Left lung (tissue), 10 donors: ENCODE data around the gene SPIB. TPM values are rescaled to one million over a fixed set of nuclear protein-coding genes. Genes with fewer than 3 reads are reported as not detected.

ENCODE experiments used
- ATAC-seq: fragments of 200-7000 bp; cut with Tn5 transposase; one replicate; pipeline ENCODE4 v1.9.1; 2020; ENCODE audit warnings: moderate library complexity
- DNase-seq, 4 donors: peaks; one replicate each; pipeline ENCODE4 v3.0.0-alpha.2; 2013 to 2020
- H3K27ac ChIP-seq, 2 donors: fragments of 200-600 bp; sonication (generic) in 1 of 2; one replicate each; pipeline versions ENCODE4 v1.5.0 to v1.8.0; 2020 to 2021
- H3K27me3 ChIP-seq, 2 donors: fragments of 200-600 bp; sonication (generic) in 1 of 2; one replicate each; pipeline versions ENCODE4 v1.5.0 to v1.8.0; 2020 to 2021
- H3K36me3 ChIP-seq, 2 donors: fragments of 200-600 bp; sonication (generic) in 1 of 2; one replicate each; pipeline versions ENCODE4 v1.5.0 to v1.8.0; 2020 to 2021
- H3K4me1 ChIP-seq, 2 donors: fragments of 200-600 bp; one replicate each; pipeline ENCODE4 v1.8.0; 2021
- H3K4me3 ChIP-seq, 2 donors: fragments of 200-600 bp; sonication (generic) in 1 of 2; one replicate each; pipeline versions ENCODE4 v1.5.0 to v1.8.0; 2020 to 2021; ENCODE audit warnings: mild to moderate bottlenecking in 1 of 2
- H3K9me3 ChIP-seq, 2 donors: fragments of 200-600 bp; sonication (generic) in 1 of 2; one replicate each; pipeline versions ENCODE4 v1.5.0 to v1.8.0; 2020 to 2021
- intact Hi-C, 2 donors: fragments of 100-400 bp; cut with DNase I; formaldehyde crosslinking; loops; one replicate each; pipeline versions ENCODE4 v1.11.2 to v1.14.2; 2022
- polyA plus RNA-seq, 6 donors: library from polyadenylated mRNA; unstranded; fragments of 120-200 nt; gene quantifications; one replicate each; pipeline ENCODE4 v1.2.1, GENCODE V29; 2013; ENCODE audit not compliant: insufficient read length in 6 of 6
- total RNA-seq, 2 donors: library from RNA; stranded (reverse); fragmentation: NEBNext Ultra II Directional; extraction: Animal tissue kit (Norgen Biotek cat#: 25700); gene quantifications; one replicate each; pipeline ENCODE4 v1.2.1, GENCODE V29; 2021
- TF ChIP-seq, protein P1 (sequence below), 2 donors: fragments of 200-600 bp; sonication (generic) in 1 of 2; IDR thresholded peaks; one replicate each; pipeline versions ENCODE4 v1.5.0 to v1.8.0; 2021; ENCODE audit warnings: antibody characterized with exemption in 2 of 2
- donor health status: DM: no; HTN: yes; CAD: no.
- donor health status: DM: no; HTN: no; CAD: no.

The SPIB gene
- total and polyA plus RNA-seq, 8 donors, result 0.28 to 0.66 (median 0.51) TPM

DNA sequence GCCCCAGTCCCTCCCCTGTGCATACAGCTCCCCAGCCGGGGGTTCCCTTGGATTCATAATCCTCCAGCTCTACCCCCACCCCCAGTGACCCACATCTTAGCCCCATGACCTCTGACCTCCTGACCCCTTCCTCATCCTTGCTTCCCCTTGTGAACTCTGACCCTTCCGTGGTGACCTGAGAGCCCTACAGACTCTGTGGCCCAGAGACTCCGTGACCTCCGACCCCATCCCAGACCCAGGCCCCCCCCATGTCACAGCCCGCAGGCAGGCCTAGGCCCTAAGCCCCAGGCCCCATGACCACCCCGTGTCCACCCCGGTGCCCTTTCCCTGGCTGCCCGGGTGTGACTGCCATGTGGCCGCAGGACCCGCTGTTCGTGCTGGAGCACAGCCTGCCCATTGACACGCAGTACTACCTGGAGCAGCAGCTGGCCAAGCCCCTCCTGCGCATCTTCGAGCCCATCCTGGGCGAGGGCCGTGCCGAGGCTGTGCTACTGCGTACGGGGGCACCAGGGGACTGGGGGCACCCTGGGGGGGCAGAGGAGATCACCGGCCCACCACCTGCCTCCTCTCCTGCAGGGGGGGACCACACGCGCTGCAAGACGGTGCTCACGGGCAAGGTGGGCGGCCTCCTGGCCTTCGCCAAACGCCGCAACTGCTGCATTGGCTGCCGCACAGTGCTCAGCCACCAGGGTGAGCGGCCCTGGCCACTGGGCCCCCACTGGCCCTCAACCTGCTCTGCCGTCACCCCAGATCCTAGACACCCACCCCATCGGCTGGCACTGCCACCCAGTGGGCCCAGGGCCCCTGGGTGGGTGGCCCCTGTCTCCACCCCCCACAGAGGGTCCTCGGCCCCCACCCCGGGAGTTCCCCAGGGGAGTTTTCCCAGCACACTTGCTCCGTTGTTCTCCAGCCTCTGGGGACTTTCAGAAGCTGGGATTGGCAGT lies 2.4 kb upstream of the SPIB start:
- intact Hi-C loops, result loop anchor here in 1 of 2 donors (10.0 kb wide), 1 partner anchor 52 kb away; the partner anchor contains the start of gene NAPSA
- peaks cover 18 to 43% of the 10 kb centered on the region in 2 donors for H3K27me3 ChIP-seq
- H3K9me3 ChIP-seq, result no peaks in the 10 kb centered on the region
- ATAC-seq (no peak), DNase-seq (no peak)
- H3K36me3 ChIP-seq, result peaks cover 0 to 11% of the 10 kb centered on the region in 2 donors
- H3K27ac ChIP-seq, result no peak overlapping the region
- no peak overlapping the region for H3K4me3 ChIP-seq
- peaks cover 0 to 32% of the 10 kb centered on the region in 2 donors for H3K4me1 ChIP-seq
- TF ChIP-seq, protein P1, sequence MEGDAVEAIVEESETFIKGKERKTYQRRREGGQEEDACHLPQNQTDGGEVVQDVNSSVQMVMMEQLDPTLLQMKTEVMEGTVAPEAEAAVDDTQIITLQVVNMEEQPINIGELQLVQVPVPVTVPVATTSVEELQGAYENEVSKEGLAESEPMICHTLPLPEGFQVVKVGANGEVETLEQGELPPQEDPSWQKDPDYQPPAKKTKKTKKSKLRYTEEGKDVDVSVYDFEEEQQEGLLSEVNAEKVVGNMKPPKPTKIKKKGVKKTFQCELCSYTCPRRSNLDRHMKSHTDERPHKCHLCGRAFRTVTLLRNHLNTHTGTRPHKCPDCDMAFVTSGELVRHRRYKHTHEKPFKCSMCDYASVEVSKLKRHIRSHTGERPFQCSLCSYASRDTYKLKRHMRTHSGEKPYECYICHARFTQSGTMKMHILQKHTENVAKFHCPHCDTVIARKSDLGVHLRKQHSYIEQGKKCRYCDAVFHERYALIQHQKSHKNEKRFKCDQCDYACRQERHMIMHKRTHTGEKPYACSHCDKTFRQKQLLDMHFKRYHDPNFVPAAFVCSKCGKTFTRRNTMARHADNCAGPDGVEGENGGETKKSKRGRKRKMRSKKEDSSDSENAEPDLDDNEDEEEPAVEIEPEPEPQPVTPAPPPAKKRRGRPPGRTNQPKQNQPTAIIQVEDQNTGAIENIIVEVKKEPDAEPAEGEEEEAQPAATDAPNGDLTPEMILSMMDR (IDR thresholded peaks at IDR 0.05), result no peak

DNA sequence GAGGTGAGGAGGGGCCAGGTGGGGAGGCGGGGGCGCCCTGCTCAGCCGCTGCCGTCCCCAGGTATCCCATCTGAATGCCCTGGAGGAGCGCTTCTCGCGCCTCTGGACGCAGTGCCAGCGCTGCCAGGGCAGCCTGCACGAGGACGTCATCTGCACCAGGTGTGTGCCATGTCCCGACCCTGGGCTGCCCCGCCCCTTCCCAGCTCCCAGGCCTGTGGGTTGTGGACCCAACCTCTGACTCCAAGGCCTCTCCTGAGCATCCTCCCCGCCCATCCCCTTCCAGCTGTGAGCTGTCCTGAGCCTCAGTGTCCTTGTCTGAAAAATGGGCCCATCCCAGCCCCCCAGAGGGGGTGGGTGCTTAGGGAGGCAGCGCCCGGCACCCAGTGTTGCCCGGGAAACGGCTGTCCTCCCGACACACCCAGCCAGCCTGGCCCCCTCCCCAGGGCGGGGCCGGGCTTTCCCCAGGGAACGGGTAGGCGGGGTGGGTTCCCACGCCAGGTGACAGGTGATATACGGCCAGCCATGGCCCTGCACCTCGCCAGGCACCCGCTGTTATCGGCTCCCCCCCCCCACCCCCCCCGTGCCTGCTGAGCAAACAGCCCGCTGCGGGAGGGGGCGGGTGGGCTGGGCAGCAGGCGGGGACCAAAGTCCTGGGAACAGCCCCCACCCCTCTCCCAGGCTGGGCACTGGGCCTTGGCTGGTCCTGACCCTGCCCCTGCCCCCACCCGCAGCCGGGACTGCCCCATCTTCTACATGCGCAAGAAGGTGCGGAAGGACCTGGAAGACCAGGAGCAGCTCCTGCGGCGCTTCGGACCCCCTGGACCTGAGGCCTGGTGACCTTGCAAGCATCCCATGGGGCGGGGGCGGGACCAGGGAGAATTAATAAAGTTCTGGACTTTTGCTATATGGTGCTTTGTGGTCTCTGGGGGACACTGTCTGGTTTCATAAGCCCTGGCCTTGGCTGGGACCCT lies 1.3 kb upstream of the SPIB start:
- Histone ChIP-seq H3K27me3 (peaks cover 18 to 54% of the 10 kb centered on the region in 2 donors), H3K4me3 (no peak overlapping the region), H3K27ac (no peak overlapping the region), H3K36me3 (peaks cover 0 to 8% of the 10 kb centered on the region in 2 donors), H3K4me1 (peaks cover 0 to 32% of the 10 kb centered on the region in 2 donors), H3K9me3 (no peaks in the 10 kb centered on the region)
- DNase-seq, result no peak
- TF ChIP-seq, protein P1 (IDR thresholded peaks at IDR 0.05), result no peak
- intact Hi-C loops, result loop anchor here in 1 of 2 donors (10.0 kb wide), 1 partner anchor 53 kb away; the partner anchor contains the start of gene NAPSA
- ATAC-seq, result no peak

DNA sequence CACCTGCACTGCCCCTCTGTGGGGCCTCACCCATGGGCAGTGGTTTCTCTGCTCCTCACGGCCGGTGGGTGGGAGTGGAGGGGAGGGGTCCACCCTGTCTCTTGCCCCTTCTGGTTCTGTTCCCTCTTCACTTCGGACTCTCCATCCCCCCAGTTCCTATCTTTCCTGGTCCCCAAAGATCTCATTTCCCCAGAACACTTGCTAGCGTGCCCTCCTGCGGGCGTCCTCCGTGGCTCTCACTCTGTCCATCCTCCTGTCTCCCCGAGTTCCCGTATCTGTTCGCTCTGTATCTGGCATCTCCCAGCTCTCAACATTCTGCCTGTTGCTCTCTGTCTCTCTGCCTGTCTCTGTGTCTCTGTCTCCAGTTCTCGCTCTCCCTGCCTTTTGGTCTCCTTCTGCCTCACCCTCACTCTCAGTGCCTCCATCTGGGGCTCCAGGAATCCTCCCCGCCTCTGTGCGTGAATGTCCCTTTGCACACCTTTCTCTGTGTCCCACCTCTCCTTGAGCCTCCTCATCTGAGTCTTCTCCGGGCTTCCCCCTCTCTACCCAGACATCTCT lies 363 bp downstream of the SPIB start:
- H3K27me3 ChIP-seq, result peaks cover 18 to 66% of the 10 kb centered on the region in 2 donors

DNA sequence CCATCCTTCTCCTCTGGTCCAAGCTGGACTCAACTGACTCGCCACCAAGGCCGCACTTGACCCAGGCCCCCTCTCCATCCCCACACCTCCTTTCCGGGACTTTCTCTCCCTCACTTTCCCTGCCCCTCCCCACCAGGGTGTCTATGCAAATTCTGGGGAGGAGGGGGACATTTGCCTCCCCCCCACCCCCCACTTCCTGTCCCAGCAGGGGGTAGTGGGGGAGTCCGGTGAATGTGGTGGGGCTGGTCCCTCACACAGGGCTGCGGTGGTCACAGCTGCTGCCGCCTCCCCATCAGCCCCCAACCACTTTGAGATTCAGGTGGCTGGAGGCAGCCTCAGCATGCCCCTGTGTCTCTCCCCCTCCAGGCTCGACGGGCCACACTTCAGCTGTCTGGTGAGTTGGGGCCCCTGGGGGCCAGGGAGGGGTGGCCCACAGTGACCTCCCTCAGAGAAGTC lies 870 bp downstream of the SPIB start:
- Histone ChIP-seq H3K4me3 (no peak overlapping the region), H3K27ac (no peak overlapping the region), H3K9me3 (no peaks in the 10 kb centered on the region), H3K4me1 (peaks cover 0 to 30% of the 10 kb centered on the region in 2 donors), H3K36me3 (no peaks in the 10 kb centered on the region), H3K27me3 (peaks cover 18 to 66% of the 10 kb centered on the region in 2 donors)
- TF ChIP-seq, protein P1 (IDR thresholded peaks at IDR 0.05), result no peak
- DNase-seq, result no peak
- no peak for ATAC-seq
- intact Hi-C loops, result loop anchor here in 1 of 2 donors (10.0 kb wide), 1 partner anchor 55 kb away; the partner anchor contains the start of gene NAPSA

More for the DNA sequence above, 363 bp downstream of the SPIB start:
- TF ChIP-seq, protein P1 (IDR thresholded peaks at IDR 0.05), result no peak
- ATAC-seq (no peak), DNase-seq (no peak)
- no peak overlapping the region for H3K4me3 ChIP-seq
- no peaks in the 10 kb centered on the region for H3K36me3 ChIP-seq
- no peak overlapping the region for H3K27ac ChIP-seq
- H3K4me1 ChIP-seq, result peaks cover 0 to 32% of the 10 kb centered on the region in 2 donors
- H3K9me3 ChIP-seq, result no peaks in the 10 kb centered on the region
- intact Hi-C loops, result loop anchor here in 1 of 2 donors (10.0 kb wide), 1 partner anchor 54 kb away; the partner anchor contains the start of gene NAPSA
